Activated CD8-positive, alpha-beta T cell treated with anti-CD3 and anti-CD28 coated beads for 36 hours (primary cell): ENCODE results near the gene TERT. TPM values are rescaled to one million over a fixed set of nuclear protein-coding genes. Genes with fewer than 3 reads are reported as not detected.

Experiments
- ATAC-seq: fragments of 200-7000 bp; cut with Tn5 transposase; one replicate; pipeline ENCODE4 v1.10.0; 2021; ENCODE audit warnings: mild to moderate bottlenecking, moderate library complexity
- CTCF ChIA-PET: fragments of 350-600 bp; sonication (Branson Sonifier 250); formaldehyde crosslinking; loops from one replicate; lab custom pipeline; 2021; ENCODE audit warnings: antibody characterized with exemption; lab: Charles Lee
- POLR2A ChIA-PET: fragments of 350-600 bp; sonication (Branson Sonifier 250); formaldehyde crosslinking; loops from one replicate; lab custom pipeline; 2021; ENCODE audit warnings: antibody characterized with exemption; lab: Charles Lee
- DNase-seq: peaks from one replicate; pipeline ENCODE4 v3.0.0-alpha.2; 2020
- H3K27ac Mint-ChIP-seq: one replicate; pipeline ENCODE4 v1.8.0; 2021; ENCODE audit warnings: mild to moderate bottlenecking, mixed read lengths
- H3K27me3 Mint-ChIP-seq: one replicate; pipeline ENCODE4 v1.8.0; 2021; ENCODE audit warnings: mixed read lengths
- H3K36me3 Mint-ChIP-seq: one replicate; pipeline ENCODE4 v1.8.0; 2021; ENCODE audit warnings: low read depth, mixed read lengths
- H3K4me1 Mint-ChIP-seq: one replicate; pipeline ENCODE4 v1.8.0; 2021; ENCODE audit warnings: low read depth, mixed read lengths
- H3K4me3 Mint-ChIP-seq: one replicate; pipeline ENCODE4 v1.8.0; 2021; ENCODE audit warnings: mild to moderate bottlenecking, moderate library complexity, mixed read lengths
- H3K9me3 Mint-ChIP-seq: one replicate; pipeline ENCODE4 v1.8.0; 2021; ENCODE audit warnings: mixed read lengths
- CTCF ChIP-seq: fragments of 200-600 bp; IDR thresholded peaks from one replicate; pipeline ENCODE4 v1.8.0; 2022; ENCODE audit warnings: antibody characterized with exemption, mild to moderate bottlenecking
- intact Hi-C: fragments of 100-400 bp; cut with micrococcal nuclease; formaldehyde crosslinking; loops from one replicate; pipeline ENCODE4 v1.10.0; 2022
- total RNA-seq, 2 experiments: library from RNA; stranded (reverse); gene quantifications; one replicate each; pipeline ENCODE4 v1.2.3, GENCODE V29; 2021

The TERT gene
- total RNA-seq, 2 experiments from 2014 or later: 12.5 to 12.7 TPM

- H3K4me3 Mint-ChIP-seq: no peak overlapping the region
- POLR2A ChIA-PET: no interaction called here
- no peaks in the 10 kb centered on the region for H3K4me1 Mint-ChIP-seq
- H3K9me3 Mint-ChIP-seq: peaks cover 14% of the 10 kb centered on the region
- DNase-seq (no peak), ATAC-seq (no peak)
- CTCF ChIA-PET: no interaction called here
- H3K36me3 Mint-ChIP-seq: no peaks in the 10 kb centered on the region
- H3K27ac Mint-ChIP-seq: no peak overlapping the region
- intact Hi-C loops: no loop called here
- TF ChIP-seq CTCF: no peak
- H3K27me3 Mint-ChIP-seq: no peaks in the 10 kb centered on the region
Measured at GRCh38 chr5:1239505-1240251, 55.2 kb downstream of the TERT start.

DNA sequence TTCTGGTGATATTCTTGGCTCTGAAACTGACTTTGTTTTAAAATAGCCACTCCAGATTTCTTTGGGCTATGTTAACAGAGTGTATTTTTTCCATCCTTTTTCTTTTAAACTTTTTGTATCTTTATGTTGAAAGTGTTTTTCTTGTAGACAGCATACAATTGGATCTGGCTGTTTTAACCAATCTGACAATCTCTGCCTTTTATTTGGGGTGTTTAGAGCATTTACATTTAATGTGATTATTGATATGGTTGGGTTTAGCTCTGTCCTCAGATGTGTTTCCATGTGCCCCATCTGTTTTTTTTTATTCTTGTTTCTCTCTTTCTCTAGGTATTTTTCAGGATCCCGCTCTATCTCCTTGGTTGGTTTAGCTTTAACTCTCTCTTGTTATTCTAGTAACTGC, 59.0 kb downstream of the TERT start:
- H3K27ac Mint-ChIP-seq: no peak overlapping the region
- H3K27me3 Mint-ChIP-seq: no peaks in the 10 kb centered on the region
- no peak for ATAC-seq
- no peak for TF ChIP-seq CTCF
- no peaks in the 10 kb centered on the region for H3K4me1 Mint-ChIP-seq
- no peak for DNase-seq
- no peaks in the 10 kb centered on the region for H3K36me3 Mint-ChIP-seq
- H3K9me3 Mint-ChIP-seq: peaks cover 14% of the 10 kb centered on the region
- ChIA-PET POLR2A (no interaction called here), CTCF (no interaction called here)
- no peak overlapping the region for H3K4me3 Mint-ChIP-seq
- intact Hi-C loops: no loop called here

DNA sequence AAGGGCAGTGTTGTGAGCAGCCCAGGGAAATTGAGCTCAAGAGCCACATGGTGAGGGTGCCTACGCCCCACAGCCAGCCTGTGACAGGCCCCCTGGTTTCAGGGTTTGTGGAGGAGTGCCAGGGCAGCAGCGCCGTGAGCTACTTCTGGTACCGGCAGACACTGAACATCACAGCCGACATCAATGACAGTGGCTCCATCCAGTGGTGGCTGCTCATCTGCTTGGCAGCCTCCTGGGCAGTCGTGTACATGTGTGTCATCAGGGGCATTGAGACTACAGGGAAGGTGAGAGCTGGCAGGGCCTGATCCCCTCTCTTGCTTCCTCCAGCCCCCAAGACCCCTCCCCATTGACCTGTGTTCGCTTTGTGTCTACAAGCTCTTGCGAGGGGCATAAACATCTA, 59.5 kb downstream of the TERT start:
- Mint-ChIP-seq H3K27ac (no peak overlapping the region), H3K36me3 (no peaks in the 10 kb centered on the region), H3K27me3 (peaks cover 3% of the 10 kb centered on the region), H3K9me3 (peaks cover 14% of the 10 kb centered on the region), H3K4me1 (no peaks in the 10 kb centered on the region), H3K4me3 (no peak overlapping the region)
- DNase-seq (no peak), ATAC-seq (no peak)
- intact Hi-C loops: no loop called here
- ChIA-PET POLR2A (interaction anchor here (0.6 kb wide), 1 partner anchor 36 kb away, joined by 3 read pairs; no protein-coding TSS in a partner anchor), CTCF (no interaction called here)
- no peak for TF ChIP-seq CTCF

DNA sequence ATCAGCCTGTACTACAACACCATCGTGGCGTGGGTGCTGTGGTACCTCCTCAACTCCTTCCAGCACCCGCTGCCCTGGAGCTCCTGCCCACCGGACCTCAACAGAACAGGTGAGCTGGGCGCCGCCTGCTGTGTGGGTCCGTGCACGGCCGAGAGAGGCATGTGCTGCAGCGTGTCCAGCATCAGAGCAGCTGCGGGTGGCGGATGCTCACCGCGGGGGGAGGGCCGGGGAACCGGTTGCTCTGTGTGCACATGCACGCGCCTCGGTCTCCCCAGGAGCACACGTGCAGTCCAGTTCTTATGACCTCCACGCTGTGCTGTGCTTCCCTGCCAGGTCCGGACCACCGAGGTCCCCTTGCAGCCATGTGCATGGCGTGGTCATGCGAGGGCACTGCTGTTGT, 62.1 kb downstream of the TERT start:
- Mint-ChIP-seq H3K4me3 (no peak overlapping the region), H3K9me3 (peaks cover 14% of the 10 kb centered on the region), H3K27me3 (peaks cover 17% of the 10 kb centered on the region), H3K36me3 (no peaks in the 10 kb centered on the region), H3K27ac (no peak overlapping the region), H3K4me1 (peaks cover 7% of the 10 kb centered on the region)
- intact Hi-C loops: no loop called here
- TF ChIP-seq CTCF: no peak
- CTCF ChIA-PET: no interaction called here
- POLR2A ChIA-PET: interaction anchor here (0.6 kb wide), 1 partner anchor 51 kb away, joined by 3 read pairs; no protein-coding TSS in a partner anchor
- no peak for DNase-seq
- no peak for ATAC-seq

DNA sequence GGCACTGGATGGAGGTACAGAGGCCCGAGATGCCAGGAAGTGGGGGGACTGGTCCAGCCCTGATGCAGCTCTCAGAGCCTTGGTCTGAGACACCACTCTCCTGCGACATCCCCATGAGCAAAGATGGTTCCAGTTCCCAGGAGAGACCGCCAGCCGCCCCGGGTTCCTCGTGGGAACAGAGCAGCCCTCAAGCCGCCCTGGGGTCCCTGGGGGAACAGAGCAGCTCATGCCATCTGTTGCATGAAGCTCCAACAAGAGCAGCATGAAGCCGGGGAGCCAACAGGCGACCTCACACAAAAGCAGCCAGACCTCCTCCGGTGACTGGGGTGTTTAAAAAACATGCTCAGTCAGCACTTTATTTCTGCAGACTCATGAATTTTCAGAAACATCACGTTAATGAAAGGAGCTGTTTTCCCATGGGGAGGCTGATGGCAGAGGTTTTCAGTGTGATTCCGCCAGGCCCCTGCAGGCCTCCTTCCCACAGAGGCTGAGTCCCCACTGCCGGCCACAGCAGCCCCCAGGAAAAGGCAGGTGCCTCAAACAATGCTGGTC, 63.4 kb downstream of the TERT start:
- CTCF ChIA-PET: interaction anchor here (1.7 kb wide), 1 partner anchor 414 kb away, joined by 5 read pairs; no protein-coding TSS in a partner anchor
- DNase-seq: no peak
- no peaks in the 10 kb centered on the region for H3K36me3 Mint-ChIP-seq

More for the DNA sequence above, 63.4 kb downstream of the TERT start:
- Mint-ChIP-seq H3K4me3 (no peak overlapping the region), H3K4me1 (peaks cover 11% of the 10 kb centered on the region), H3K27me3 (peaks cover 23% of the 10 kb centered on the region), H3K9me3 (peaks cover 10% of the 10 kb centered on the region), H3K27ac (no peak overlapping the region)
- POLR2A ChIA-PET: no interaction called here
- intact Hi-C loops: no loop called here
- no peak for TF ChIP-seq CTCF
- no peak for ATAC-seq
